Spinal cord (tissue), 10 donors: ENCODE measurements around the gene EIF4A3. TPM values are rescaled to one million over a fixed set of nuclear protein-coding genes. Genes with fewer than 3 reads are reported as not detected.

Experiments
- DNase-seq, 6 donors: peaks; one replicate each; pipeline versions ENCODE4 v3.0.0 to v3.0.0-alpha.2; 2013 to 2015; ENCODE audit warnings: low spot score in 6 of 6, low read depth in 4 of 6
- H3K27ac ChIP-seq: one replicate; pipeline ENCODE4 v1.5.1; 2013; ENCODE audit warnings: low read depth, low read length, control low read depth
- H3K27me3 ChIP-seq: one replicate; pipeline ENCODE4 v1.6.1; 2013; ENCODE audit warnings: low read length; ENCODE audit not compliant: control insufficient read depth, insufficient read depth
- H3K36me3 ChIP-seq: one replicate; pipeline ENCODE4 v1.6.1; 2013; ENCODE audit warnings: low read length; ENCODE audit not compliant: control insufficient read depth, insufficient read depth
- H3K4me1 ChIP-seq: one replicate; pipeline ENCODE4 v1.6.1; 2013; ENCODE audit warnings: low read length; ENCODE audit not compliant: control insufficient read depth, insufficient read depth
- H3K4me3 ChIP-seq: one replicate; pipeline ENCODE4 v1.5.1; 2013; ENCODE audit warnings: low read depth, low read length, control low read depth
- H3K9me3 ChIP-seq: one replicate; pipeline ENCODE4 v1.6.1; 2013; ENCODE audit warnings: low read length; ENCODE audit not compliant: control insufficient read depth, insufficient read depth
- WGBS: methylation state at CpG from one replicate; pipeline ENCODE4 v1.1.5; 2013; ENCODE audit warnings: missing lambda C conversion rate; ENCODE audit not compliant: insufficient coverage; 5-methylcytosine and 5-hydroxymethylcytosine counted together
- polyA plus RNA-seq, 2 donors: library from polyadenylated mRNA; unstranded; fragments of 120-200 nt; gene quantifications; one replicate each; pipeline ENCODE4 v1.2.1, GENCODE V29; 2013; ENCODE audit not compliant: insufficient read length in 2 of 2
- total RNA-seq, 2 donors: library from RNA; depleted of rRNA in 1 of 2; stranded (reverse); fragments of 120-200 nt in 1 of 2; fragments of >200 nt in 1 of 2; gene quantifications; one replicate each; pipeline versions ENCODE4 v1.2.3 to v1.2.4, GENCODE V29; 2013 to 2014
- donor health status: healthy.

Gene EIF4A3
- total and polyA plus RNA-seq, 4 donors: 63.4 to 107 (median 97.9) TPM

GRCh38 chr17:80126449-80126715, 20.5 kb downstream of the EIF4A3 start:
- peaks cover 6% of the 10 kb centered on the region for H3K4me1 ChIP-seq
- H3K4me3 ChIP-seq: no peak overlapping the region
- 72% methylated on average over 2 of the region's 3 CpGs for WGBS
- H3K27me3 ChIP-seq: no peaks in the 10 kb centered on the region
- H3K27ac ChIP-seq: no peak overlapping the region
- no peak for DNase-seq
- H3K9me3 ChIP-seq: no peaks in the 10 kb centered on the region
- no peaks in the 10 kb centered on the region for H3K36me3 ChIP-seq

- H3K4me3 ChIP-seq: no peak overlapping the region
- peaks cover 6% of the 10 kb centered on the region for H3K4me1 ChIP-seq
- no peaks in the 10 kb centered on the region for H3K36me3 ChIP-seq
- no peaks in the 10 kb centered on the region for H3K9me3 ChIP-seq
- peak in 1 of 6 donors; percentile 25 for DNase-seq
- no peaks in the 10 kb centered on the region for H3K27me3 ChIP-seq
- 42% methylated on average over 4 of the region's 14 CpGs for WGBS
- no peak overlapping the region for H3K27ac ChIP-seq
Observed at GRCh38 chr17:80125656-80126448, 21.1 kb downstream of the EIF4A3 start.

DNA sequence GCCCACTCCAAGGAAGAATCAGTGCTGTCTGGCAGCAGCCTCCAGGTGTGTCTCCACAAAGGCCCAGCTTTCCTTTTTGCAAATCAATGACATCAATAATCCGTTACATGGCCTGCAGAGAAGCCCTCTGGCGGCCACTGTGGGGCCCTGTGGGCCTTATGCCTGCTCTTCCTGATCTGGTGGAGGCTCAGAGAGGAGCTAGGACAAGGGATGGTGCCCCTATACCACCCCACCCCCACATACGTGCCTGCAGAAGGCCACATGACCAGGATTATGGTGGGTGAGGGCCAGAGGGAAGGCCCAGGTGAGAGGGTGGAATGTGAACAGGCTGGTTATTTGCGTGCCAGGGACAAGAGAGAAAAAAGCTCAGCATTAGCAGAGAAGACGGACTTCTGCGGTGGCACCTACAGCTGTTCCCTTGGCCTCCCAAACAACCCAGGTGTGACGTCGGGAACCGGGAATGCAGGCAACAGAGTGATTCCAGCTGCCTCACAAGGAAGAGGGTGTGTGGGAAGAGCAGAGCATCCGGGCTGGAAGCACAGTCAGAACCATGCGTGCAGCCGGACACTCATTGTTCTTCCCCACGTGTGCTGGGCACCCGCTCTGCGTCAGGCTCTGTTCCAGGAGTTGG, 22.5 kb downstream of the EIF4A3 start:
- WGBS: 76% methylated on average over 8 of the region's 15 CpGs
- DNase-seq: peak in 2 of 6 donors; percentile 37 to 77
- H3K27me3 ChIP-seq: no peaks in the 10 kb centered on the region
- H3K36me3 ChIP-seq: peaks cover 4% of the 10 kb centered on the region
- H3K9me3 ChIP-seq: no peaks in the 10 kb centered on the region
- peaks cover 8% of the 10 kb centered on the region for H3K4me1 ChIP-seq
- H3K4me3 ChIP-seq: no peak overlapping the region
- no peak overlapping the region for H3K27ac ChIP-seq

DNA sequence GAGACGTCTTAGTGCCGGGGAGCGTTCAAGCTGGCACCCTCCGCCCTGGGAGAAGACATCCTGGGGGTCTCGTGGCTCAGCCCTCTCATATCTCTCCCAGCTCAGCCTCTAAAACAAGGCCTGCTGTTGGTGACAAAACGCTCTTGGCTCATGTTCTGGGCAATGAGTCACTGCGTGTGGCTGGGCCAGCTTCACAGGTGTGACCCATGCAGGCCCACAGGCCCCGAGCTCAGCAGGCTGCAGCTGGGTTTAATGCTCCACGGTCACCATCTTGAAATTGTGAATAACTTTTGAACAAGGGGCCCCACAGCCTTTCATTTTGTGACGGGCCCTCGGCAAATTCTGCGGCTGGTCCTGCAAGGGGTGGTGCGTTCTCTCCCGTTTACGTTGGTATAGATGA, 23.1 kb downstream of the EIF4A3 start:
- H3K27me3 ChIP-seq: no peaks in the 10 kb centered on the region
- H3K36me3 ChIP-seq: peaks cover 11% of the 10 kb centered on the region
- no peak for DNase-seq
- WGBS: 81% methylated on average over 15 of the region's 15 CpGs
- H3K27ac ChIP-seq: no peak overlapping the region
- no peak overlapping the region for H3K4me3 ChIP-seq
- H3K4me1 ChIP-seq: peaks cover 15% of the 10 kb centered on the region
- no peaks in the 10 kb centered on the region for H3K9me3 ChIP-seq

GRCh38 chr17:80122926-80123505, 23.9 kb downstream of the EIF4A3 start:
- DNase-seq: no peak
- 94% methylated on average over 4 of the region's 6 CpGs for WGBS
- Histone ChIP-seq H3K27me3 (no peaks in the 10 kb centered on the region), H3K4me1 (peaks cover 16% of the 10 kb centered on the region), H3K27ac (no peak overlapping the region), H3K4me3 (no peak overlapping the region), H3K36me3 (peaks cover 19% of the 10 kb centered on the region), H3K9me3 (no peaks in the 10 kb centered on the region)

DNA sequence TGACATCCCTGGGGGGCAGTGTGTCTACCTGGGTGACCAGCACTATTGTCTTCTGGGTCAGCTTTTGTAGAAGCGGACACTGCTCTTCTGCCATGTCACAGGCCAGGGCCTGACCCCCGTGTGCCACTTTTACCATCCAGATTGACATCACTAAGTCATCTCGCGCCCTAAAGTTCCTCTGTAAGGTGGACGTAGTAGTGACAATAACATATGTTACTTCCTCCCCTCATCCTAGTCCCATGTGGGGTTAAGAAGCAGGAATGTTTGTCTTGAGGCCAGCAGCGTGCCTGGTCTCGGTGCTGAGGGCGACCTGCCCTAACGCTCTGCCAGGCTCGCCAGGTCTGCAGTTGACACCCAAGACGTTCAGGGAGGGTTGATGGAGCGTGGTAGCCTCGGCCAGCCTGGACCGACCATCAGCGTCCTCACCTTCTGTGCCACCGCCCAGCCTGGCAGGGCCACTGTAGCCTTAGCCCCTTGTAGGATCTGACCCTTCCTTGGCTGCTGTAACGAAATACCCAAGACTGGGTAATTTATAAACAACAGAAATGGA, 24.8 kb downstream of the EIF4A3 start:
- WGBS: 94% methylated on average over 12 of the region's 17 CpGs
- no peak for DNase-seq
- peaks cover 17% of the 10 kb centered on the region for H3K4me1 ChIP-seq
- peaks cover 28% of the 10 kb centered on the region for H3K36me3 ChIP-seq
- H3K27ac ChIP-seq: no peak overlapping the region
- no peaks in the 10 kb centered on the region for H3K27me3 ChIP-seq
- H3K9me3 ChIP-seq: no peaks in the 10 kb centered on the region
- H3K4me3 ChIP-seq: no peak overlapping the region

- no peak overlapping the region for H3K4me3 ChIP-seq
- H3K4me1 ChIP-seq: peaks cover 27% of the 10 kb centered on the region
- WGBS: 74% methylated on average over 7 of the region's 9 CpGs
- no peaks in the 10 kb centered on the region for H3K27me3 ChIP-seq
- H3K27ac ChIP-seq: no peak overlapping the region
- peaks cover 31% of the 10 kb centered on the region for H3K36me3 ChIP-seq
- H3K9me3 ChIP-seq: peaks cover 2% of the 10 kb centered on the region
- no peak for DNase-seq
Observed at GRCh38 chr17:80119839-80120238, 27.1 kb downstream of the EIF4A3 start.

DNA sequence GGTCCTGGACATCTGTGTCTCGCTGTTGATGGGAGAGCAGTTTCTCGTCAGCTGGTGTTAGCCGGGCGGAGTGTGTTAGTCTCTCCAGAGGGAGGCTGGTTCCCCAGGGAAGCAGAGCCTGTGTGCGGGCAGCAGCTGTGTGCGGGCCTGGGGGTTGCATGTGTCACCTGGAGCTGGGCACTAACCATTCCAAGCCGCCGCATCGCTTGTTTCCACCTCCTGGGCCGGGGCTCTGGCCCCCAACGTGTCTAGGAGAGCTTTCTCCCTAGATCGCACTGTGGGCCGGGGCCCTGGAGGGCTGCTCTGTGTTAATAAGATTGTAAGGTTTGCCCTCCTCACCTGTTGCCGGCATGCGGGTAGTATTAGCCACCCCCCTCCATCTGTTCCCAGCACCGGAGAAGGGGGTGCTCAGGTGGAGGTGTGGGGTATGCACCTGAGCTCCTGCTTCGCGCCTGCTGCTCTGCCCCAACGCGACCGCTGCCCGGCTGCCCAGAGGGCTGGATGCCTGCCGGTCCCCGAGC, 27.6 kb downstream of the EIF4A3 start:
- Histone ChIP-seq H3K36me3 (peaks cover 31% of the 10 kb centered on the region), H3K27ac (no peak overlapping the region), H3K4me3 (no peak overlapping the region), H3K27me3 (no peaks in the 10 kb centered on the region), H3K4me1 (peaks cover 26% of the 10 kb centered on the region), H3K9me3 (peaks cover 2% of the 10 kb centered on the region)
- 78% methylated on average over 18 of the region's 24 CpGs for WGBS
- peak in 1 of 6 donors; percentile 18 for DNase-seq

DNA sequence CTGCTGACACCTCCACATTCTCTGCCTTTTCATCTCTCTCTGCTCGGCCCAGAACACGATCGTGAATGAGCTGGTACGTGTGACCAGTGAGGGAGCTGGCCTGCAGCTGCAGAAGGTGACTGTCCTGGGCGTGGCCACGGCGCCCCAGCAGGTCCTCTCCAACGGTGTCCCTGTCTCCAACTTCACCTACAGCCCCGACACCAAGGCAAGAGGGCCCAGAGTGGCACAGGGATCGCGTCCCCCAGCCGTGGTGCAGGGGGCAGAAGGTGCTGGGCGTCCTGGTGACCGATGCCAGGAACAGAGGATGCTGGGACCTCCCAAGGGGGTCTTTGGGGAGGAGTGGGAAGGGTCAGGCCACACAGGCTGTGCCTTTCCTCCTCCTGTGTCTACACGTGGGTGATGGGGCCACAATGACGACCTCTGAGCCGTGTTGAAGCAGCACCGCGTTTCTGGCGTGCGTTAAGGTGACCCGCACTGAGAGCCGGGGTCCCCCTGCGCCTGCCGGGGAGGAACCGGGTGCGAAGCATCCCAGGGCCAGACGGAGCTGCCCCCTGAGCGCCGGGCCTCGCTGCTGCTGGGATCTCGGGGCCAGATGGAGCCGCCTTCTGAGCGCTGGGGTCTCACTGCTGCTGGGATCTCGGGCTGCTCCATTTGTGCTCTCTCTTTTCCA, 28.2 kb downstream of the EIF4A3 start:
- WGBS: 84% methylated on average over 34 of the region's 35 CpGs
- DNase-seq: no peak
- H3K9me3 ChIP-seq: peaks cover 2% of the 10 kb centered on the region
- H3K27me3 ChIP-seq: no peaks in the 10 kb centered on the region
- peaks cover 31% of the 10 kb centered on the region for H3K36me3 ChIP-seq
- H3K4me1 ChIP-seq: peaks cover 21% of the 10 kb centered on the region
- H3K27ac ChIP-seq: no peak overlapping the region
- no peak overlapping the region for H3K4me3 ChIP-seq
